Choroid plexus epithelial cell (primary cell): ENCODE data around the gene UGT1A7.
"Not testable (repeated sequence)": the region's sequence is repeated elsewhere in the genome, so short reads cannot be mapped to it uniquely, and the experiment has no call there.

Experiments used
- DNase-seq: peaks from one replicate; pipeline ENCODE4 v3.0.0-alpha.2; 2010; ENCODE audit warnings: low read depth
- H3K4me3 ChIP-seq: 2 replicates; pipeline ENCODE4 v1.5.1; 2011; ENCODE audit warnings: low read depth, mild to moderate bottlenecking, control low read depth, low read length, moderate library complexity
- CTCF ChIP-seq: conservative IDR thresholded peaks from 2 replicates; pipeline ENCODE4 v1.5.1; 2011; ENCODE audit warnings: low read depth, mild to moderate bottlenecking, control low read depth, inconsistent platforms, low read length, moderate library complexity

UGT1A7 gene

GRCh38 chr2:233712611-233713261 lies 31.0 kb downstream of the UGT1A7 start, which contains the start of gene UGT1A5:
TSS of gene UGT1A5 (plus strand) at chr2:233712907. CDS start at chr2:233712992, 85 bp downstream.
- DNase-seq, result no peak
- H3K4me3 ChIP-seq, result no peak within 1 kb of the TSS
- TF ChIP-seq CTCF, result no peak

GRCh38 chr2:233713262-233713615 lies 31.5 kb downstream of the UGT1A7 start:
- DNase-seq, result no peak
- H3K4me3 ChIP-seq, result no peak overlapping the region
- TF ChIP-seq CTCF, result no peak

GRCh38 chr2:233714121-233714520 lies 32.4 kb downstream of the UGT1A7 start:
- no peak overlapping the region for H3K4me3 ChIP-seq
- DNase-seq, result peak; percentile 26
- TF ChIP-seq CTCF, result no peak

- no peak within 1 kb of the TSS for H3K4me3 ChIP-seq
- TF ChIP-seq CTCF, result no peak
- no peak for DNase-seq
These were observed 36.9 kb downstream of the UGT1A7 start, which contains the start of gene UGT1A4 for GRCh38 chr2:233718552-233718951. TSS of gene UGT1A4 (plus strand) at chr2:233718736. CDS start at chr2:233718821, 85 bp downstream.

GRCh38 chr2:233728723-233729301 lies 47.1 kb downstream of the UGT1A7 start, which contains the start of gene UGT1A3:
TSS of gene UGT1A3 (plus strand) at chr2:233729042. CDS start at chr2:233729127, 85 bp downstream.
- TF ChIP-seq CTCF, result no peak
- no peak for DNase-seq

GRCh38 chr2:233736868-233737653 lies 55.4 kb downstream of the UGT1A7 start:
- not testable (repeated sequence) for DNase-seq, H3K4me3 ChIP-seq

More at GRCh38 chr2:233728723-233729301, 47.1 kb downstream of the UGT1A7 start, which contains the start of gene UGT1A3:
- H3K4me3 ChIP-seq, result no peak within 1 kb of the TSS

GRCh38 chr2:233740870-233741269 lies 59.2 kb downstream of the UGT1A7 start:
- H3K4me3 ChIP-seq, result no peak overlapping the region
- no peak for TF ChIP-seq CTCF
- DNase-seq, result no peak
